ENCODE data around the gene THSD4.

THSD4 gene

GRCh38 chr15:71647487-71647808 lies 532.2 kb downstream of the THSD4 start:
- Histone ChIP-seq H3K9ac (ENCODE audit: low read length) (no peak overlapping the region), H3K27ac (ENCODE audit: low read depth, low read length) (no peak overlapping the region), H3K36me3 (ENCODE audit: control insufficient read depth, insufficient read depth, low read length) (no peaks in the 10 kb centered on the region), H3K27me3 (ENCODE audit: control insufficient read depth, insufficient read depth, low read length) (no peaks in the 10 kb centered on the region), H3K4me1 (ENCODE audit: control insufficient read depth, insufficient read depth, low read length) (peaks cover 22% of the 10 kb centered on the region), H3K4me3 (ENCODE audit: low read depth, low read length) (no peak overlapping the region), H3K9me3 (ENCODE audit: control insufficient read depth, insufficient read depth, low read depth, low read length) (no peaks in the 10 kb centered on the region)

DNA sequence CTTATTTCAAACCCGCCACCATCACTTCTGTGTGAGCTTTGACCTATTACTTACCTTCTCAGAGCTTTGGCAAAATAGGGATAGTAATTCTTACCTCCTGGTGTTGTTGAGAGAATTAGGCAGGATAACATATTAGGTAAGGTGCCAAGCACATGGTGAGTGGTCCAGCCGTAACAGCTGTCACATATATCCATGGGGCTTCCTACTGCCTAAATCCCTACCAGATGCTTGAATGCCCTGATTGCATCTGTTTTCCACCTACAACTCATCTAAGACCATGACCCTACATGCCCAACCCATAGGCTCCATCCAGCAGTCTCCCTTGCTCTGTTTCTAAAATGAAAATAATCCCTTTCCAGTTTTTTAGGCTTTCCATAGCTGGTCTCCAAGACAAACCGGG lies 532.8 kb downstream of the THSD4 start:
- Histone ChIP-seq H3K9ac (ENCODE audit: low read length) (no peak overlapping the region), H3K4me3 (ENCODE audit: low read depth, low read length) (no peak overlapping the region), H3K36me3 (ENCODE audit: control insufficient read depth, insufficient read depth, low read length) (no peaks in the 10 kb centered on the region), H3K4me1 (ENCODE audit: control insufficient read depth, insufficient read depth, low read length) (peaks cover 22% of the 10 kb centered on the region), H3K27me3 (ENCODE audit: control insufficient read depth, insufficient read depth, low read length) (no peaks in the 10 kb centered on the region), H3K27ac (ENCODE audit: low read depth, low read length) (no peak overlapping the region), H3K9me3 (ENCODE audit: control insufficient read depth, insufficient read depth, low read depth, low read length) (no peaks in the 10 kb centered on the region)

- Histone ChIP-seq H3K9ac (ENCODE audit: low read length) (no peak overlapping the region), H3K4me1 (ENCODE audit: control insufficient read depth, insufficient read depth, low read length) (peaks cover 27% of the 10 kb centered on the region), H3K4me3 (ENCODE audit: low read depth, low read length) (no peak overlapping the region), H3K36me3 (ENCODE audit: control insufficient read depth, insufficient read depth, low read length) (no peaks in the 10 kb centered on the region), H3K27me3 (ENCODE audit: control insufficient read depth, insufficient read depth, low read length) (no peaks in the 10 kb centered on the region), H3K27ac (ENCODE audit: low read depth, low read length) (no peak overlapping the region), H3K9me3 (ENCODE audit: control insufficient read depth, insufficient read depth, low read depth, low read length) (no peaks in the 10 kb centered on the region)
These were observed 534.6 kb downstream of the THSD4 start for GRCh38 chr15:71649894-71650293.

- Histone ChIP-seq H3K4me1 (ENCODE audit: control insufficient read depth, insufficient read depth, low read length) (peaks cover 28% of the 10 kb centered on the region), H3K9me3 (ENCODE audit: control insufficient read depth, insufficient read depth, low read depth, low read length) (no peaks in the 10 kb centered on the region), H3K27ac (ENCODE audit: low read depth, low read length) (no peak overlapping the region), H3K27me3 (ENCODE audit: control insufficient read depth, insufficient read depth, low read length) (no peaks in the 10 kb centered on the region), H3K36me3 (ENCODE audit: control insufficient read depth, insufficient read depth, low read length) (no peaks in the 10 kb centered on the region), H3K4me3 (ENCODE audit: low read depth, low read length) (no peak overlapping the region), H3K9ac (ENCODE audit: low read length) (no peak overlapping the region)
These were observed 535.3 kb downstream of the THSD4 start for GRCh38 chr15:71650603-71651002.

DNA sequence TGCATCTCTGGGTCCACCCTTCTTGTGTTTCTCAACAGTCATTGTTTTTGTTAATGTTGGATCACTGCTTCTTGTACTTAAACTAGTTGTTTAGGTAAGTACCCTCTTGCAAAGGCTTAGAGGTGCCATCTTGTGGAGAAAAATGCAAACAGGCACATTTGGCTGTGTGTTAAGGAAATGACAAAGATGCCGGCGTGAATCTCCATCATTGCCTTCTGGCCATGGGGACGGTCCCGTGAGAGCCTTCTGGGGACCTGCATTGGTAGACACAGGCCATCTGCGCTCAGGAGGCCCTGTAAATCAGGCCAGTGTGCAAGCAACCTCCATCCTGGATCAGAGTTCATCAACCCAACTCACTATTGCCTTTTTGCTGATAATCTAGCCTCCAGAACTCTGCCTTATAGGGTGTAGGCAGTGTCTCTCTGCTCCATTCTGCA lies 536.5 kb downstream of the THSD4 start:
- Histone ChIP-seq H3K27ac (ENCODE audit: low read depth, low read length) (no peak overlapping the region), H3K9ac (ENCODE audit: low read length) (no peak overlapping the region), H3K9me3 (ENCODE audit: control insufficient read depth, insufficient read depth, low read depth, low read length) (no peaks in the 10 kb centered on the region), H3K27me3 (ENCODE audit: control insufficient read depth, insufficient read depth, low read length) (no peaks in the 10 kb centered on the region), H3K4me1 (ENCODE audit: control insufficient read depth, insufficient read depth, low read length) (peaks cover 28% of the 10 kb centered on the region), H3K4me3 (ENCODE audit: low read depth, low read length) (no peak overlapping the region), H3K36me3 (ENCODE audit: control insufficient read depth, insufficient read depth, low read length) (no peaks in the 10 kb centered on the region)

DNA sequence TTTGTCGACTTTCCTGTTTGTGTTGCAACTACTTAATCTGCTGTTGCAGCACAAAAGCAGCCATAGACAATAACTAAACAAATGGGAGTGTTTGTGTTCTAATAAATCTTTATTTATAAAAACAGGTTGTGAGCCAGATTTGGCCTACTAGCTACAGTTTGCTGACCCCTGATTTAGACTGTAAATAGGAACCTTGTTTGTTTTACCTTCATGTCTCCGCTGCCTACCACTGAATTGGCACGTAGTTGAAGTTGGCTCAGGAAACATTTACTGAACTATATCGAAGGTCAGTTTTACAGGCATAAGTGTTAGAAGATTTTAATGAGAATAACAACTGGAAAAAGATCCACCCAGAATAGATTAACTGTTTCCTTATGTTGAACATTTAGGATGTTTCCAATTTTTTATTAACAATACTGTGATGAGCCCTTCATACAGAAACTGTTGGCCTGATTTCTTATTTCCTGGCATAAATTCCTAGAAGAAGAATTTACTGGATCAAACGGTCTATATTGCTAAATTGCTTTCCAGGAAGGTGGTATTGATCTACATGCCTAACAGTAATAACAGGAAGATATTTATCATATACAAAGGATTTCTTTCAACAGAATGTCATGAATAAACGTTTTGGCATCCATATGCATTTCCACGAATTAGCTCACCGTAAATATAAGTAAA lies 538.9 kb downstream of the THSD4 start:
- Histone ChIP-seq H3K4me3 (ENCODE audit: low read depth, low read length) (no peak overlapping the region), H3K27ac (ENCODE audit: low read depth, low read length) (no peak overlapping the region), H3K9ac (ENCODE audit: low read length) (no peak overlapping the region), H3K4me1 (ENCODE audit: control insufficient read depth, insufficient read depth, low read length) (peaks cover 14% of the 10 kb centered on the region), H3K9me3 (ENCODE audit: control insufficient read depth, insufficient read depth, low read depth, low read length) (no peaks in the 10 kb centered on the region), H3K27me3 (ENCODE audit: control insufficient read depth, insufficient read depth, low read length) (no peaks in the 10 kb centered on the region), H3K36me3 (ENCODE audit: control insufficient read depth, insufficient read depth, low read length) (no peaks in the 10 kb centered on the region)

GRCh38 chr15:71654720-71655174 lies 539.5 kb downstream of the THSD4 start:
- Histone ChIP-seq H3K9ac (ENCODE audit: low read length) (no peak overlapping the region), H3K27ac (ENCODE audit: low read depth, low read length) (no peak overlapping the region), H3K4me3 (ENCODE audit: low read depth, low read length) (no peak overlapping the region), H3K9me3 (ENCODE audit: control insufficient read depth, insufficient read depth, low read depth, low read length) (no peaks in the 10 kb centered on the region), H3K27me3 (ENCODE audit: control insufficient read depth, insufficient read depth, low read length) (no peaks in the 10 kb centered on the region), H3K36me3 (ENCODE audit: control insufficient read depth, insufficient read depth, low read length) (no peaks in the 10 kb centered on the region), H3K4me1 (ENCODE audit: control insufficient read depth, insufficient read depth, low read length) (peaks cover 14% of the 10 kb centered on the region)

DNA sequence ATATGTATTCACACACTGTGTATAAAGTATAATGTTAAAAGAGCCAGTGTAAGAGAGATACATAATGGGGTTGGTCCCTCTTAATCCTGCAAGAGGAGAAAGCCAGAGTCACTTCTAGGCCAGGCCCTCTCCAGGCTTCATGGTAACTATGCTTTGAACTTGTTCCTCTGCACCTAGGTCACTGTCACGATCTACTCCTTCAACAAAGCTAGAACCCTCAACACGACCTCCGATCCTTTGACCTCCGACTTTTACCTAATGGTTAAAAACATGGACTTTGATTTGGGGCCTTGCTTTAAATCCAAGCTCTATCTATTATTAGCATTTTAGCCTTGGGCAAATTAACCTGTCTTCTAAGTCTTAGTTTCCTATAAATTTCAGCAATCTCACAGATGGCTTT lies 541.2 kb downstream of the THSD4 start:
- Histone ChIP-seq H3K36me3 (ENCODE audit: control insufficient read depth, insufficient read depth, low read length) (no peaks in the 10 kb centered on the region), H3K4me1 (ENCODE audit: control insufficient read depth, insufficient read depth, low read length) (peaks cover 6% of the 10 kb centered on the region; the same call in 1 of the 2 replicates), H3K9ac (ENCODE audit: low read length) (no peak overlapping the region), H3K27me3 (ENCODE audit: control insufficient read depth, insufficient read depth, low read length) (no peaks in the 10 kb centered on the region), H3K27ac (ENCODE audit: low read depth, low read length) (no peak overlapping the region), H3K9me3 (ENCODE audit: control insufficient read depth, insufficient read depth, low read depth, low read length) (no peaks in the 10 kb centered on the region), H3K4me3 (ENCODE audit: low read depth, low read length) (no peak overlapping the region)

DNA sequence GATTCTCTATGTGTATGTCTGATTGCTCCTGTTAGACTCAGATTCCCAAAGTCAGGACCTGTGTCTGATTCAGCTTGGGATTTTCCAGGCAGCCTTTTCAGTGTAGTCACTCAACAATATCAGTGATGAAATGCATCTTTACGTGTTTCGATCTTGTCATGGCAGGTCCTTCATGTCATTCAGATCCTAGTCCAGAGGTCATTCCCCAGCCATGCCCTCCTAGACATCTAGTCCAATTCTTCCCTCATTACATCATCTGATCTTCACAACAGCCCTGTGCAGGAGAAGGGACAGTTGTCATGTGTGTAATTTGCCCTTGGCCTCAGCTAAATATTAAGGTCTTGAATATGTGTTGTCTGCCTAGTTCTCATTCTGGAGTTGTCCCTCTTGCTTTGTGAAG lies 541.9 kb downstream of the THSD4 start:
- H3K9me3 ChIP-seq (ENCODE audit: control insufficient read depth, insufficient read depth, low read depth, low read length), result no peaks in the 10 kb centered on the region
- no peak overlapping the region for H3K9ac ChIP-seq (ENCODE audit: low read length)
- H3K36me3 ChIP-seq (ENCODE audit: control insufficient read depth, insufficient read depth, low read length), result no peaks in the 10 kb centered on the region
- H3K4me3 ChIP-seq (ENCODE audit: low read depth, low read length), result no peak overlapping the region
- no peak overlapping the region for H3K27ac ChIP-seq (ENCODE audit: low read depth, low read length)
- H3K4me1 ChIP-seq (ENCODE audit: control insufficient read depth, insufficient read depth, low read length), result peaks cover 6% of the 10 kb centered on the region; the same call in 1 of the 2 replicates
- no peaks in the 10 kb centered on the region for H3K27me3 ChIP-seq (ENCODE audit: control insufficient read depth, insufficient read depth, low read length)

DNA sequence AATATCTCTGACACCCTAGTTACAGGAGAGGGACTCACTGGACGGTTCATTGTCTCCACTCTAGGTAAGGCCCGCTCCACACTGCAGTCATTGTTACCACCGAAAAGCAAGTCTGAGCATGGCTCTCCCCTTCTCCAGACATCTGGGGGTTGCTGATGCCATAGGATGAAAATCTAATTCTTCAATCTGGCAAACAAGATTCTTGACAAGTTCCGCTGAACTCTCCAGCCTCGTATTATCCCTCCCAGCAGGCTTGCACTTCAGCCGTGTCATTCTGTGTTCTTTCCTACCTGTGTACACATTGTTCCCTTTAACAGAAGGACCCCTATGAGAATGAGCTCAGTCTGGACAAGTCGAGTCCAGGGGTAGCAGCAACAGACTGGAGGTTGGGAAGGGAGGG lies 542.8 kb downstream of the THSD4 start:
- no peak overlapping the region for H3K27ac ChIP-seq (ENCODE audit: low read depth, low read length)
- no peaks in the 10 kb centered on the region for H3K27me3 ChIP-seq (ENCODE audit: control insufficient read depth, insufficient read depth, low read length)
- no peaks in the 10 kb centered on the region for H3K36me3 ChIP-seq (ENCODE audit: control insufficient read depth, insufficient read depth, low read length)
- H3K4me1 ChIP-seq (ENCODE audit: control insufficient read depth, insufficient read depth, low read length), result peaks cover 6% of the 10 kb centered on the region; the same call in 1 of the 2 replicates
- no peak overlapping the region for H3K4me3 ChIP-seq (ENCODE audit: low read depth, low read length)
- H3K9me3 ChIP-seq (ENCODE audit: control insufficient read depth, insufficient read depth, low read depth, low read length), result no peaks in the 10 kb centered on the region
- no peak overlapping the region for H3K9ac ChIP-seq (ENCODE audit: low read length)

- no peaks in the 10 kb centered on the region for H3K27me3 ChIP-seq (ENCODE audit: control insufficient read depth, insufficient read depth, low read length)
- no peaks in the 10 kb centered on the region for H3K9me3 ChIP-seq (ENCODE audit: control insufficient read depth, insufficient read depth, low read depth, low read length)
- no peaks in the 10 kb centered on the region for H3K36me3 ChIP-seq (ENCODE audit: control insufficient read depth, insufficient read depth, low read length)
- H3K27ac ChIP-seq (ENCODE audit: low read depth, low read length), result no peak overlapping the region
- H3K4me1 ChIP-seq (ENCODE audit: control insufficient read depth, insufficient read depth, low read length), result peaks cover 6% of the 10 kb centered on the region; the same call in 1 of the 2 replicates
- no peak overlapping the region for H3K4me3 ChIP-seq (ENCODE audit: low read depth, low read length)
- H3K9ac ChIP-seq (ENCODE audit: low read length), result no peak overlapping the region
These were observed 543.8 kb downstream of the THSD4 start for GRCh38 chr15:71658827-71659729.

All from HUES6 (cell line).